H1 (cell line): ENCODE results near the gene CES4A. TPM values are rescaled to one million over a fixed set of nuclear protein-coding genes. Genes with fewer than 3 reads are reported as not detected.

Experiments
- CTCF ChIA-PET: fragments of 300-600 bp; sonication (Branson Sonifier 250); formaldehyde crosslinking; loops from one replicate; lab custom pipeline; 2021; ENCODE audit not compliant: partially characterized antibody; lab: Charles Lee
- POLR2A ChIA-PET: fragments of 300-600 bp; sonication (Branson Sonifier 250); formaldehyde crosslinking; loops from one replicate; lab custom pipeline; 2021; ENCODE audit warnings: inconsistent platforms; ENCODE audit not compliant: partially characterized antibody; lab: Charles Lee
- DNase-seq, 2 experiments: peaks; one replicate each; pipeline versions ENCODE4 v3.0.0 to v3.0.0-alpha.2; 2010 to 2022; ENCODE audit warnings: low spot score in 2 of 2, low read depth in 1 of 2, mixed read lengths in 1 of 2
- FAIRE-seq: peaks from 2 replicates; lab custom pipeline; 2011; peaks lifted over from hg19 to GRCh38; lab: Jason Lieb, UNC
- H2AFZ ChIP-seq: 2 replicates; pipeline ENCODE4 v1.8.1; 2012; ENCODE audit warnings: low read length, inconsistent platforms
- H2AK5ac ChIP-seq: 2 replicates; pipeline ENCODE4 v1.6.1; 2013; ENCODE audit warnings: low read depth, low read length
- H2BK120ac ChIP-seq: replicated peaks from 2 replicates; pipeline ENCODE3; 2013; ENCODE audit warnings: low read depth, low read length, inconsistent platforms
- H2BK12ac ChIP-seq: 2 replicates; pipeline ENCODE4 v1.6.1; 2013; ENCODE audit warnings: low read depth, low read length
- H2BK15ac ChIP-seq: 2 replicates; pipeline ENCODE4 v1.6.1; 2013; ENCODE audit warnings: low read length
- H2BK20ac ChIP-seq: 2 replicates; pipeline ENCODE4 v1.6.1; 2013; ENCODE audit warnings: low read length
- H2BK5ac ChIP-seq: 2 replicates; pipeline ENCODE4 v1.6.1; 2013; ENCODE audit warnings: low read depth, low read length
- H3K14ac ChIP-seq: 2 replicates; pipeline ENCODE4 v1.6.1; 2013; ENCODE audit warnings: inconsistent platforms; ENCODE audit not compliant: insufficient read length
- H3K18ac ChIP-seq: 2 replicates; pipeline ENCODE4 v1.6.1; 2013; ENCODE audit warnings: low read length; ENCODE audit errors: extremely low read depth
- H3K23ac ChIP-seq: 2 replicates; pipeline ENCODE4 v1.6.1; 2013; ENCODE audit warnings: inconsistent platforms; ENCODE audit not compliant: insufficient read length
- H3K23me2 ChIP-seq: 2 replicates; pipeline ENCODE4 v1.6.1; 2013; ENCODE audit warnings: low read depth, low read length
- H3K27ac ChIP-seq: 2 replicates; pipeline ENCODE4 v1.6.1; 2011; ENCODE audit warnings: low read depth, low read length, inconsistent platforms
- H3K27me3 ChIP-seq, 4 experiments: replicated peaks in 1 of 4; 1 replicate in 1 of 4; 2 replicates in 3 of 4; pipeline versions ENCODE4 v1.6.1 to v1.8.1; 2011 to 2013; ENCODE audit warnings: low read length in 3 of 4, mild to moderate bottlenecking in 3 of 4, inconsistent platforms in 2 of 4, mixed read lengths in 2 of 4, moderate library complexity in 1 of 4; ENCODE audit not compliant: control insufficient read depth in 3 of 4, insufficient read depth in 3 of 4; ENCODE audit errors: extremely low read depth in 1 of 4
- H3K36me3 ChIP-seq, 4 experiments: 2 replicates each; pipeline versions ENCODE4 v1.6.1 to v1.8.1; 2011 to 2013; ENCODE audit warnings: mild to moderate bottlenecking in 4 of 4, low read length in 3 of 4, moderate library complexity in 2 of 4, control low read depth in 1 of 4, inconsistent platforms in 1 of 4; ENCODE audit not compliant: insufficient read depth in 4 of 4, control insufficient read depth in 2 of 4
- H3K4ac ChIP-seq: replicated peaks from 2 replicates; pipeline ENCODE3; 2013; ENCODE audit warnings: low read length, low read depth, mixed read lengths, inconsistent platforms; ENCODE audit not compliant: insufficient read length
- H3K4me1 ChIP-seq, 4 experiments: replicated peaks in 1 of 4; 1 replicate in 1 of 4; 2 replicates in 3 of 4; pipeline versions ENCODE4 v1.6.1 to v1.8.1; 2011 to 2013; ENCODE audit warnings: low read length in 3 of 4, inconsistent platforms in 2 of 4, mixed read lengths in 1 of 4; ENCODE audit not compliant: insufficient read depth in 4 of 4, control insufficient read depth in 3 of 4
- H3K4me2 ChIP-seq, 2 experiments: 2 replicates each; pipeline versions ENCODE4 v1.6.1 to v1.8.1; 2011 to 2013; ENCODE audit warnings: low read depth in 2 of 2, low read length in 2 of 2, control low read depth in 1 of 2, inconsistent platforms in 1 of 2, mild to moderate bottlenecking in 1 of 2; ENCODE audit not compliant: insufficient read depth in 1 of 2
- H3K4me3 ChIP-seq, 4 experiments: fragments of 200-600, 300-600 bp in 1 of 4; sonication (generic), shearing (Covaris generic), sonication (Bioruptor Twin) in 1 of 4; 2 replicates each; pipeline versions ENCODE4 v1.5.1 to v1.8.1; 2011 to 2016; ENCODE audit warnings: low read length in 4 of 4, low read depth in 3 of 4, control low read depth in 2 of 4, inconsistent platforms in 2 of 4, mild to moderate bottlenecking in 2 of 4, mixed read lengths in 1 of 4, moderate library complexity in 1 of 4; ENCODE audit not compliant: insufficient read depth in 2 of 4; ENCODE audit errors: extremely low read depth in 1 of 4
- H3K56ac ChIP-seq: replicated peaks from 2 replicates; pipeline ENCODE3; 2013; ENCODE audit warnings: low read depth, mild to moderate bottlenecking, mixed read lengths, low read length, inconsistent platforms; ENCODE audit not compliant: insufficient read length
- H3K79me1 ChIP-seq: 2 replicates; pipeline ENCODE4 v1.6.1; 2013; ENCODE audit warnings: low read depth, low read length, control low read depth
- H3K79me2 ChIP-seq, 2 experiments: 2 replicates each; pipeline versions ENCODE4 v1.6.1 to v1.8.1; 2012 to 2013; ENCODE audit warnings: low read length in 2 of 2, mild to moderate bottlenecking in 2 of 2, inconsistent platforms in 1 of 2; ENCODE audit not compliant: insufficient read depth in 2 of 2, control insufficient read depth in 1 of 2
- H3K9ac ChIP-seq, 4 experiments: replicated peaks in 1 of 4; 1 replicate in 1 of 4; 2 replicates in 3 of 4; pipeline versions ENCODE4 v1.6.1 to v1.8.1; 2011 to 2013; ENCODE audit warnings: low read depth in 3 of 4, low read length in 3 of 4, control low read depth in 2 of 4, mild to moderate bottlenecking in 2 of 4, moderate library complexity in 2 of 4, inconsistent platforms in 1 of 4; ENCODE audit errors: extremely low read depth in 1 of 4
- H3K9me3 ChIP-seq, 2 experiments: 2 replicates each; pipeline versions ENCODE4 v1.6.1 to v1.8.1; 2012 to 2013; ENCODE audit warnings: mild to moderate bottlenecking in 2 of 2, moderate library complexity in 2 of 2, control low read depth in 1 of 2, inconsistent platforms in 1 of 2, low read depth in 1 of 2, low read length in 1 of 2, mixed read lengths in 1 of 2; ENCODE audit not compliant: insufficient read depth in 2 of 2
- H4K20me1 ChIP-seq, 2 experiments: replicated peaks in 1 of 2; 2 replicates each; pipeline versions ENCODE3 to v1.8.1; 2011 to 2013; ENCODE audit warnings: inconsistent platforms in 2 of 2, low read length in 2 of 2, mild to moderate bottlenecking in 1 of 2; ENCODE audit not compliant: insufficient read depth in 2 of 2, control insufficient read depth in 1 of 2
- H4K5ac ChIP-seq: 2 replicates; pipeline ENCODE4 v1.6.1; 2013; ENCODE audit warnings: low read length, low read depth, mixed read lengths, inconsistent platforms; ENCODE audit not compliant: insufficient read length
- H4K8ac ChIP-seq: 2 replicates; pipeline ENCODE4 v1.8.0; 2013; ENCODE audit warnings: mild to moderate bottlenecking, moderate library complexity, low read length, inconsistent platforms; ENCODE audit not compliant: insufficient read depth; ENCODE audit errors: extremely low read depth
- H4K91ac ChIP-seq: replicated peaks from 2 replicates; pipeline ENCODE3; 2013; ENCODE audit warnings: low read length, mixed read lengths, inconsistent platforms; ENCODE audit not compliant: insufficient read length
- EP300 ChIP-seq, 2 experiments: IDR thresholded peaks; 1 replicate in 1 of 2; 2 replicates in 1 of 2; pipeline ENCODE4 v1.6.1; 2011 to 2012; ENCODE audit warnings: low read depth in 2 of 2, low read length in 2 of 2, mild to moderate bottlenecking in 2 of 2, borderline replicate concordance in 1 of 2, inconsistent platforms in 1 of 2, moderate library complexity in 1 of 2
- JUN ChIP-seq: IDR thresholded peaks from 2 replicates; pipeline ENCODE4 v1.6.1; 2011; ENCODE audit warnings: low read depth, mild to moderate bottlenecking, improper control_type of control experiment, low read length
- PHF8 ChIP-seq: fragments of 200-600 bp; sonication (generic); conservative IDR thresholded peaks from 2 replicates; pipeline ENCODE4 v1.7.1; 2012; ENCODE audit warnings: low read depth, mild to moderate bottlenecking, inconsistent platforms, low read length, moderate library complexity
- RAD21 ChIP-seq, 2 experiments: IDR thresholded peaks in 1 of 2; conservative IDR thresholded peaks in 1 of 2; 2 replicates each; pipeline ENCODE4 v1.6.1; 2011; ENCODE audit warnings: low read depth in 2 of 2, low read length in 2 of 2, improper control_type of control experiment in 1 of 2, inconsistent platforms in 1 of 2, mild to moderate bottlenecking in 1 of 2, moderate library complexity in 1 of 2
- RFX5 ChIP-seq: IDR thresholded peaks from 2 replicates; pipeline ENCODE4 v1.6.1; 2011; ENCODE audit warnings: low read depth, low read length, improper control_type of control experiment, borderline replicate concordance
- SIN3A ChIP-seq, 2 experiments: IDR thresholded peaks in 1 of 2; conservative IDR thresholded peaks in 1 of 2; 2 replicates each; pipeline ENCODE4 v1.6.1; 2011 to 2012; ENCODE audit warnings: low read length in 2 of 2, improper control_type of control experiment in 1 of 2, low read depth in 1 of 2, mild to moderate bottlenecking in 1 of 2
- TEAD4 ChIP-seq: IDR thresholded peaks from 2 replicates; pipeline ENCODE4 v1.6.1; 2012; ENCODE audit warnings: low read depth, low read length, inconsistent platforms, mixed read lengths
- YY1 ChIP-seq: IDR thresholded peaks from 2 replicates; pipeline ENCODE4 v1.6.1; 2011; ENCODE audit warnings: low read depth, mild to moderate bottlenecking, low read length
- WGBS, 2 experiments: shearing (Covaris generic) in 1 of 2; methylation state at CpG; one replicate each; pipeline versions ENCODE4 v1.1.6 to v1.1.7; 2013 to 2015; ENCODE audit warnings: low lambda C conversion rate in 2 of 2, mixed read lengths in 2 of 2, inconsistent platforms in 1 of 2, low coverage in 1 of 2, missing lambda C conversion rate in 1 of 2; ENCODE audit not compliant: insufficient replicate concordance in 2 of 2, insufficient coverage in 1 of 2, insufficient read length in 1 of 2; ENCODE audit errors: extremely low coverage in 1 of 2, missing lambda C conversion rate in 1 of 2; 5-methylcytosine and 5-hydroxymethylcytosine counted together
- polyA plus RNA-seq, 7 experiments: library from polyadenylated mRNA; depleted of rRNA in 3 of 7; stranded (reverse) in 5 of 7; unstranded in 2 of 7; fragments of >200 nt in 5 of 7; fragments of 200-250 nt in 2 of 7; gene quantifications; 1 replicate in 5 of 7; 2 replicates in 1 of 7; 4 replicates in 1 of 7; pipeline versions ENCODE4 v1.2.1 to v1.2.3, GENCODE V29; 2011 to 2013; ENCODE audit warnings: missing spikeins in 2 of 7, mixed read lengths in 2 of 7
- total RNA-seq: library from RNA; stranded (reverse); fragmentation: NEBNext Ultra II Directional; extraction: Animal tissue kit (Norgen Biotek cat#: 25700); gene quantifications from 2 replicates; pipeline ENCODE4 v1.2.1, GENCODE V29; 2021
- TF ChIP-seq, protein P1 (sequence below): IDR thresholded peaks from 2 replicates; pipeline ENCODE4 v1.6.1; 2012; ENCODE audit warnings: low read length, inconsistent platforms

Gene CES4A
- total and polyA plus RNA-seq, 2 of the 8 experiments (the other 6 are each of a cell fraction or from before 2014, with no cell fraction given): 0.93 to 1.5 TPM

DNA sequence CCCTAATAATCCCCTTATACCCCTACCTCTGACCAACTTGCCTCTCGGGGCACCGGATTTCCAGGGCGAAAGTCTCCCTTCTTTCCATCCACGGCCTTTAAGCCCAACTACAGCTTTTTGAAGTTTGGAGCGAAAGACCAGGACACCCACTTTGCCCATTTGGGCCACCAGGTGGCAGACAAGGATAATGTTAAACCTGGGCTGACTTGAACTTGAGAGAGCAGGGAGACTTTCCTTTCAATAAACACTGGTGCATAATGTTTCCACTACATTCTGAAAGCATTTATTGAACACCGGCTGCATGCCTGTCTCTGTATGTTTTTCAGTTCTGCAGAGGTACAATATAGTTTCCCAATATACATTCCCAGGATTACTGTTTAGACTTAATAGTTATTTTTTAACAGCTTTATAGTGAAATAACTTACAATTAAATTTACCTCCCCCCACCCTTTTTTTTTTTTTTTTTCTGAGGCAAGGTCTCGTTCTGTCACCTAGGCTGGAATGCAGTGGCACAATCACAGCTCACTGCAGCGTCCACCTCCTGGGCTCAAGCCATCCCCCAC is 34.2 kb upstream of the CES4A start:
- H3K4me1 ChIP-seq: no peaks in the 10 kb centered on the region
- H2AK5ac ChIP-seq: no peak overlapping the region
- H3K79me1 ChIP-seq: no peaks in the 10 kb centered on the region
- no peak overlapping the region for H4K8ac ChIP-seq
- no peak overlapping the region for H2BK5ac ChIP-seq
- no peak overlapping the region for H3K56ac ChIP-seq
- no peak overlapping the region for H4K91ac ChIP-seq
- H2BK15ac ChIP-seq: no peak overlapping the region
- H3K27me3 ChIP-seq: peaks cover 0 to 14% (median 13%) of the 10 kb centered on the region in 4 experiments; a peak in 6 of 7 replicates
- H2AFZ ChIP-seq: no peak overlapping the region
- H3K23ac ChIP-seq: no peak overlapping the region
- no peak overlapping the region for H4K5ac ChIP-seq
- DNase-seq (peak; percentile 38 to 88), FAIRE-seq (peak; percentile 78)
- H3K23me2 ChIP-seq: no peaks in the 10 kb centered on the region; the same call in 1 of the 2 replicates
- no peak overlapping the region for H2BK20ac ChIP-seq
- ChIA-PET CTCF (interaction anchor here (0.6 to 3.4 kb wide), 33 partner anchors 8 to 306 kb away, joined by 3 to 18 read pairs (median 4); partner anchors contain the start of genes B3GNT9, CES3 and ELMO3), POLR2A (no interaction called here)
- H3K4ac ChIP-seq: no peak overlapping the region
- no peak overlapping the region for H3K4me2 ChIP-seq
- H3K14ac ChIP-seq: no peak overlapping the region
- H4K20me1 ChIP-seq: no peaks in the 10 kb centered on the region
- H3K36me3 ChIP-seq: no peaks in the 10 kb centered on the region
- H3K4me3 ChIP-seq: no peak overlapping the region
- no peak overlapping the region for H3K9ac ChIP-seq
- H3K27ac ChIP-seq: no peak overlapping the region
- no peak overlapping the region for H2BK120ac ChIP-seq
- no peak overlapping the region for H2BK12ac ChIP-seq
- H3K18ac ChIP-seq: no peak overlapping the region
- no peaks in the 10 kb centered on the region for H3K79me2 ChIP-seq
- H3K9me3 ChIP-seq: no peaks in the 10 kb centered on the region
- 51% methylated on average over 7 of the region's 8 CpGs; no CpG with 5 or more reads in 1 of the 2 experiments for WGBS, 2 experiments
- no peak for TF ChIP-seq PHF8
- no peak for TF ChIP-seq RFX5
- no peak for TF ChIP-seq JUN
- TF ChIP-seq RAD21 (IDR thresholded peaks at IDR 0.05 in 1 of 2, conservative IDR thresholded peaks at IDR 0.05 in 1 of 2; ENCODE audit: low read depth in 2 of 2, low read length in 2 of 2): peak; percentile 88 to 90
- peak in 1 of 2 experiments; percentile 43; a peak in 1 of 4 replicates for TF ChIP-seq SIN3A (conservative IDR thresholded peaks at IDR 0.05 in 1 of 2, IDR thresholded peaks at IDR 0.05 in 1 of 2; ENCODE audit: low read depth in 1 of 2, low read length in 2 of 2)
- no peak for TF ChIP-seq TEAD4
- TF ChIP-seq, protein P1, sequence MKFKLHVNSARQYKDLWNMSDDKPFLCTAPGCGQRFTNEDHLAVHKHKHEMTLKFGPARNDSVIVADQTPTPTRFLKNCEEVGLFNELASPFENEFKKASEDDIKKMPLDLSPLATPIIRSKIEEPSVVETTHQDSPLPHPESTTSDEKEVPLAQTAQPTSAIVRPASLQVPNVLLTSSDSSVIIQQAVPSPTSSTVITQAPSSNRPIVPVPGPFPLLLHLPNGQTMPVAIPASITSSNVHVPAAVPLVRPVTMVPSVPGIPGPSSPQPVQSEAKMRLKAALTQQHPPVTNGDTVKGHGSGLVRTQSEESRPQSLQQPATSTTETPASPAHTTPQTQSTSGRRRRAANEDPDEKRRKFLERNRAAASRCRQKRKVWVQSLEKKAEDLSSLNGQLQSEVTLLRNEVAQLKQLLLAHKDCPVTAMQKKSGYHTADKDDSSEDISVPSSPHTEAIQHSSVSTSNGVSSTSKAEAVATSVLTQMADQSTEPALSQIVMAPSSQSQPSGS: no peak
- no peak for TF ChIP-seq EP300 (IDR thresholded peaks at IDR 0.05; ENCODE audit: borderline replicate concordance in 1 of 2, low read depth in 2 of 2, low read length in 2 of 2)
- no peak for TF ChIP-seq YY1
